GM18861 (cell line): ENCODE results near the gene NLK.

Experiments used
- ATAC-seq: cut with Tn5 transposase; IDR thresholded peaks from one replicate; pipeline ENCODE4 v1.9.1; 2021; ENCODE audit not compliant: unreplicated experiment

The NLK gene

DNA sequence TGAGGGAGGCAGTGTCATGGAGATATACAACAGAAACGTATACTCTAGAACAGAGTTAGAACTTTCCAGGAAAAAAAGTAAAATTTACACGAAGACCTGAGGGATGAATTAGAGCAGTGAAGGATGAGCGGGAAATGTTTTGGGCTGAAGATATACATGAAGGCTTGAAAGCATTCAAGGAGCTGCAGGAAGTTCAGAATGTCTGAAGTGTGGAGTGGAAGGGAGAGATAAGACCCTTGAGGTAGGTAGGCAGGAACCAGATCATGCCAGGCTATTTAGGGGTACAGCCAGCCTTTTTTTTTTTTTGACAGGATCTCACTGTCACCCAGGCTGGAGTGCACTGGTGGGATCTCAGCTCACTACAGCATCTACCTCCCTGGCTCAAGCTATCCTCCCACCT, 3.2 kb upstream of the NLK start:
- no peak for ATAC-seq

DNA sequence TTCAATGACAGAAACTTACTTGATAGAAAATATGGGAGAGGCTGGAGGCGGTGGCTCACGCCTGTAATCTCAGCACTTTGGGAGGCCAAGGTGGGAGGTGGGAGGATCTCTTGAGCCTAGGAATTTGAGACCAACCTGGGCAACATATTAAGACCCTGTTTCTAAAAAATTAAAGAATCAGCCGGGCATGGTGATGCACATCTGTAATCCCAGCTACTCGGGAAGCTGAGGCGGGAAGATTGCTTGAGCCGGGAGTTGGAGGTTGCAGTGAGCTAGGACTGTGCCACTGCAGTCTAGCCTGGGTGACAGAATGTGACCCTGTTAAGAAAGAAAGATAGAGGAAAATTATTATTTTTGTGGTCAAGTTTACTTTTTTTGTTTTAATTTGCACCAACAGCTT, 2.1 kb upstream of the NLK start:
- no peak for ATAC-seq

DNA sequence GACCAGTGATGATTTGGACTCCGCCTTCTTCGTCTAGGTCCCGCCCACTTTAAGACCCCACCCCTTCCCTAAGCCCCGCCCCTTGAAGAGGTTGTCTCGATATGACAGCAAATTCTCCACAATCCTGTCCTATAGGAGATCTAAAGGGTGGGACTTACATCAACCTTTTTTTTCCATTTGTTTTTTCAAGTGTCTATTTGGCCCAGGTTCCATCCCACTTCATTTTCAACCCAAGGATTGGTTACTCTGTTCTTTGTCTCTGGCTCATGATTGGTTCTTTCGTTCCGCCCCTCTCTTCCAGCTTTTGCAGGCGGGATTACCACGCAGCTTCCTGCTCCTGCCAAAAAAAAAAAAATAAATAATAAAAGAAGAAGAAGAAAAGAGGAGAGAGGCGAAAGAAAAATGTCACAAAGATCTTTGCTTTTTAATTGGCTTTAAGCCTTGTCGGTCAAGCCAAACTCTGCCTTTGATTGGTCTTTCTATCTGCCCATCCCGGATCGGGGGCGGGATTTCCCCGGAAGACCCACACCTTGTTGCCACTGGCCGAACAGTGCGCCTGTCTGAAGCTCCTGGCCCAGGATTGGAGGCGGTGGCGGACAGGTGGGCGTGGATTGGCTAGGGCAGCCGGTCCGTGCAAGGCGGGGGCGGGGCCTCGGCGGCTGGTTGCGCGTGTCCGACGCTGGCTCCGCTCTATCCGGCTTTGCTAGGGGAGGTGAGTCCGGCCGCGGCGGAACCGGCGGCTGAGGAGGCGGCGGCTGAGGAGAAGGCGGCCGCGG, 1.2 kb upstream of the NLK start:
- ATAC-seq, result peak; percentile 76

DNA sequence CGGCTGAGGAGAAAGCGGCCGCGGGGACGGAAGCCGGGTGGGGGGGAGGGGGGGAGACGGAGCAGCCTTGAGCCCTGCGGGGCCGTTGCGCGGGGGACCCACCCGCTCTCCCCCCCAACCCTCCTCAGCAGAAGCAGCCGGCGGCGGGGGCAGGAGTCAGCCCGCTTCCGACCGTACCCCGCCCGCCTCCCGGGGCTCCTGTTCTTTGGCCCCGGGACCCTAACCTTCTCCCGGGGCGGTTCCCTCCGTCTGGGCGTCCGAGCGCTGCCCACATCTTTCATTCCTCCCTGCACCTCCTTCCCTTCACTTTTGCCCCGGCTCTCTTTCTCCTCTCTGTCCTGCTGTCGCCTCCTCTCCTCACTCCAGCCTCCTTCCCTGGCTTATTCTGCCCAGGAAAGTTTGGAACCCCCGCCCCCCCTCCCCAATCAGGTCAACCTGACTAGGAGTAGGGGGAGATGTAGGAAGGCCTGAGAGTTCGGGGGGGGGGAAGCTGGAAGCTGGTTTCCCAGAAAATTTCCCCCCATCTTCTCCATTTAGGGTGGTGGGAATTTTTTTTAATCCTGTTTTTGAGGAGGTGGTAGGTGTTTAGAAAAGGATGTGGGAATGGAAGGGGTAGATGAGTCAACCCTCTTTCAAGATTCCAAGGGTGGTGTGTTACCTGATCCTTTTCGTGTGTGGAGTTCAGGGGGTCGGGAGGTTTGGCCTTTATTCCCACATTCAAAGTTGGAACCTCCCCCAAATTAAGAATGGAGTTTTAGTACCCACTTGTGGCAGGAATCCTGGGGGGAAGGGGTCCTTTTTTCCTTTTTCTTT, 427 bp upstream of the NLK start:
- ATAC-seq, result no peak

DNA sequence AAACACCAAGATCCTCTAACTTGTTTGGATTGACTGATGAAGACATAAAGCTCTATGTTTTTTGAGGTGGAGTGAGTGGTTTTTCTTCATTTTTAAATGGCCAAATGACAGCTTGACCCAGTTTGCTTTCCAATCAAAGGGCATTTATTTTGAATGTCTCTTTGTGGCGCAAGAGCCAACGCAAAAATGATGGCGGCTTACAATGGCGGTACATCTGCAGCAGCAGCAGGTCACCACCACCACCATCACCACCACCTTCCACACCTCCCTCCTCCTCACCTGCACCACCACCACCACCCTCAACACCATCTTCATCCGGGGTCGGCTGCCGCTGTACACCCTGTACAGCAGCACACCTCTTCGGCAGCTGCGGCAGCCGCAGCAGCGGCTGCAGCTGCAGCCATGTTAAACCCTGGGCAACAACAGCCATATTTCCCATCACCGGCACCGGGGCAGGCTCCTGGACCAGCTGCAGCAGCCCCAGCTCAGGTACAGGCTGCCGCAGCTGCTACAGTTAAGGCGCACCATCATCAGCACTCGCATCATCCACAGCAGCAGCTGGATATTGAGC, 329 bp downstream of the NLK start:
- no peak for ATAC-seq

DNA sequence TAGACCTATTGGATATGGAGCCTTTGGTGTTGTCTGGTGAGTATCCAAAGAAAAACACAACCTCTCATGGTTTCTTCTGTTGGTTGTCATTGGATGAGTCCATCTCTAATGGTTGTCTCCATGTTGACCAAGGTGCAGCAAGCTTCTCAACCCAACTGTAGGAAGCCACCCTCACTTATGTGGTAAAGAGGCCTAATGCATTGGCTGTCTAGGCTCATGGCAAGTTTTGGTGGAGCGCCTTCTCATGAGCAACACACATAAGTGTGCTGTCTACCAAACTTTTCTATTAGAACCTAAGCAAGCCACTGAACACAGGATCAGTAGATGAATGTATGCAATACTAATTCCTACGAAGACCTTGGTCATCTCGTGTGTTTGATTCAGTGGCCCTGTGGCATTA, 819 bp downstream of the NLK start:
- ATAC-seq, result no peak

DNA sequence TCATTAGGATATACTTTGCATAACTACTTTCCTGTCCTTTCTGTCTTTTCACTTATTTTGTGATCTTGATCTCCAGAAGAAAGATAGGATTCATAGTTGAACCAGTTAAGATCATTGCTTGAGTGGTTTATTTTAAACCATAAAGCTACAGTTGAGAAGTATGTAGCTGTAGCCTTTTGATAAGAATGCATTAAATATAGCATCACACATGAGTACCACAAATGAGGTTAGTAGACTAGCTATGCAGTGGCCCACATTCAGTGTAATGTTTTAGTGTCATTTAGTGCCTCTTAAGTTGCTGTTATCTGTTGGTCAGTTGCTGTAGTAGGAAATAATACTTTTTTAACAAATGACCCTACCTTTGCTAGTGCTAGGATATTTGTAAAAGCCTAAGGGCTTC, 1.3 kb downstream of the NLK start:
- no peak for ATAC-seq

DNA sequence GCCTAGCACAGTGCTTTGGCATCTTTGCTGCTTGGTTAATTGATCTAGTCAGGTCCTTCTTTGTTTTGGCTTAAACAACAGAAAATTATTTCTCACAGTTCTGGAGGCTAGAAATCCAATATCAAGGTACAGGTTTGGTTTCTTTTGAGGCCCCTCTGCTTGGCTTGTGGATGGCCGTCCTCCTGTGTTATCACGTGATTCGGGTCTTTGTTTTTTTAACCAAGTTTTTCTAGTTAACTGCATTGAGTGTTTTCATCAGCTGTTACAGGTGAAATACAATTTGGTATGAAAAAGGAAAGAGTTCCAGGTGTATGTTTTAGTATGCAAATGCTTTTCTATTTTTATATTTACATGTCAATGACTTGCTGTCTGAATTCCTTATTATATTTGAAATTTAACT, 2.8 kb downstream of the NLK start:
- ATAC-seq, result no peak

DNA sequence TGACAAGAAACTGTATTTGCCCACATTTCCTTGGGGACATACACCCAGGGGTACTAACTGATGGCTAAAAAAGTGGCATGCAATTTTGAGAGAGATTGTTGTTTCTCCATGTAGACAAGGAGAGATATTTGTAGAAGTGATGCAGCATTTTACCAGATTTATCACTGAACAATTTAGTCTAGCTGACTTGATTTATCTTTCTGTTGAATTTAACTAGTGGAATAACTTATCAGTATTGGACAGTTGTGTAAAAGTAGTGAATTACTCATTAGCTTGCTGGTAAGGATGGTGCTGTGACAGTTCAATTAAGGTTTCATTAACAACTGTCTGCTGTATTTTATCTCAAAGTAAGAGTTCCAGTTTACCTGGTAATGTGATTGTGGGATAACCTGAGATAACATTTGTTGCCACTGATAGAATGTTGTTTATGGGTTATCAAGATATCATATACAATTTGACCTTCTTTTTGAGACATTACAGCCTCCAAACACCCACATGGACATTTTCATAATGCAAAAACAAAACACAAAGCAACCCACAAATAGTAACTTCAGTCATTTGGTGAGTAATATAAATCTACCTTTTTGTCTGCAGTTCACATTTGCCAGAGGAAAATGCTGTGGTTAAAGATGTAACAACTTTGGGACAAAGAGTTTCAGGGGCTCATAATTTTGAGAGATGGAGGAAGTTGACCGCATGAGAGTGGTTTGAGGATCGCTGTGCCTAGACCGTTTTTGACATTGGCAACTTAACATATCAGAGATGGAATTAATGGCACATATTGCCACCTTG, 3.8 kb downstream of the NLK start:
- no peak for ATAC-seq

DNA sequence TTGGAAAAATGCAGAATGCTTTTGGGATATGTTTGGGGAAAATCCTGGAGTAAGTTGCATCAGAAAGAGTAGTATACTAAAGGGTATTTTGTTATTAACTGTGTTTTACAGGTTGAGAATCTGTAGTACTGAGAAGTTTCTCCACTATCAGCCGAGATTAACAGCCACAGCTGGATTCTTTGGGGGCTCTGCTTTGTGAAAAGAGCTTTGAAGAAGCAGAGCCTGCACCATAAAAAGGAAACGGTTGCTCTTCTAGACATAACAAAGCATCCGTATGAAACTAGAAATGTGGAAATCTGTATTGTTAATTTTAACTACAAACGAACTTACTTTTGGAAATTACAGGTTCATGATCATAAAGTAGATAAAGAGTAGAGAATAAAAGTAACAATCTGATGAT, 5.3 kb downstream of the NLK start:
- ATAC-seq, result no peak

DNA sequence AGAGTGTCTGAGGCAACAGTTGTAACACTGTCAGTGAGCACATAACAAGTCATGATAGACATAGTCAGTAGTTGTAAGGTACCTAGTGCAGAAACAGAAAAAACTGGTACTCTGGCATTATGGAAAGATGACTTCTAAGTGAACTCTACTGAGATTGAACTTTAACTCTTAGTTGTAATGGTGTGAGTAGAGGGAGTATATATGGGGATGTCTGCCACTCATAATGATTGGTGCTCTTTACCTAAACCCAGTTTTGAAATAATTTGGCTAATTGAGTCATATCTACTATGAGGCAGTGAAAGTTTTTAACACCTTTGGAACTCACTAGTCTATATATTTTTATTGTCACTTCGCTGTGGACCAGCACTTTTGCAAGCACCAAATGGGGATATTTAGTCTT, 6.6 kb downstream of the NLK start:
- ATAC-seq, result no peak

DNA sequence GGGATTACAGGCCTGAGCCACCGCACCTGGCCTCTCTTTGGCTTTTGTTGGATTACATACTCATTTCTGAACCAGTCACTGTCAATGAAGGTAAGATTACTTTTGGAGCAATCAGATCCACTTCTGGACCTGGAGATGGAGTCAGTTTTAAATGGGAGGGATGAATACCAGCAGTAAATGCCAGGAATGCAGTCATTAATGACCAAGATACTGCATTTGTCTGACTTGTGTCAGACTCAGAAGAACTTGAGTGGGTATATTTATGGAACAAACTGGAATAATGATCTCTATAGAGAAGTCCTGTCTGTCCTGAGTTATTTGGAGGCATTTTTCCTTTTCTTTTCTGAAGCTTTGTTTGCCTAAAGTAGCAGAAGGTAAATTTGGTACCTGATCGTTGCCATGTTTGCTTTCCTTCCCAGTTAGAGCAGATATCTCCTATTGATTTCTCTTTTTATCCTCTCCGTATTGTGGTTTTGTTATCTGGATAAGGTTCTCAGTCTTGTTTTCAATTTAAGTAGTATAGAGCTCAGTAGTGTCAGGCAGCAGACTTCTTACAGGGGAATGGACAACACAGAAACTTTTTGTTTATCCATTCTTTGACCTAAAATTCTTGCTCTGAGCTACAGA, 10.7 kb downstream of the NLK start:
- ATAC-seq, result no peak

DNA sequence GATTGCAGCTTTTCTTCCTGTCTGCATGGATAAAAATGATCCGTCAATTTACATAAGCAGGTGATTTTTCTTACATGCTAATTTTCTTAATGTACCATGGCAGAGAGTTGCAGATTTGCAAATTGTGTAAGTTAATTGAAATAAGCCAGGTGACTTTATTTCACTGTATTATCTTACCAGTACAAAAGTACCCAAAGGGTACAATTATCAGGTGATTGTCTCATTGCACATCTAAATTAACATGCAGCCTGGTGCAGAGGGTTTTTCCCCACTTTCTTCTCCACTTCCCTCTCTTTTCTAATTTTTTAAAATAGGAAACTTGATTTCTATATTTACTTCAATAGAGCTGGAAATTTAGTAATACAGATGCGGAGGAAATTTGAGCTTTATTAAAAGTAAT, 11.2 kb downstream of the NLK start:
- ATAC-seq, result no peak

DNA sequence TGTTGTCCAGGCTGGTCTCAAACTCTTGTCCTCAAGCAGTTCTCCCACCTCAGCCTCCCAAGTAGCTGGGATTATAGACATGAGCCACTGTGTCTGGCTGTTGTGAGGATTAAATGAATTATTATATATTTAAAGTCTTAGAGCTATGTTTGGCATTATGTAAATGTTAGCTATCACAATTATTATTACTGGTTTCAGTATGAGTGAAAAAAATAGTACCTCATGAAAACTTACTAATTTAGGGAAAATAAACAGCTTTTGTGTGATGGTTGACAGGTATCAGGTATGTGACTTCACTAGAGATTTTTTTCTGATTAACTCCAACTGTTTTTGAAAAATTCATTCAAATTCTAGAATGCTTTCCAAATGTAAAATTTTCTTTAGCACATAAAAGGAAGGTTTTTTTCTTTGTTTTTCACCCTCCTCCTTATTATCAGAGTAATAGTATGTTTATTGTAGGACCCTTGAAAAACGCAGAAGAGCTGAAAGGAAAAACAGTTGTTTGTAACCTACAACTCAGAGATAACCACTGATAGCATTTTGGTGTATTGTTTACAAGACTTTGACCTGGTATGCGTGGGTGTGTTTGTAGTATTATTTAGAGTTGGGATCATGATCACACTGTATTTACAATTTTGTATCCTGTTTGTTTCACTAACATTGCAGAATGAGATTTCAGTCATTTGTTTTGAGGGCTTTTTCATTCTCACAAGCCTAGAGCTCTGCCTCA, 13.2 kb downstream of the NLK start:
- no peak for ATAC-seq

DNA sequence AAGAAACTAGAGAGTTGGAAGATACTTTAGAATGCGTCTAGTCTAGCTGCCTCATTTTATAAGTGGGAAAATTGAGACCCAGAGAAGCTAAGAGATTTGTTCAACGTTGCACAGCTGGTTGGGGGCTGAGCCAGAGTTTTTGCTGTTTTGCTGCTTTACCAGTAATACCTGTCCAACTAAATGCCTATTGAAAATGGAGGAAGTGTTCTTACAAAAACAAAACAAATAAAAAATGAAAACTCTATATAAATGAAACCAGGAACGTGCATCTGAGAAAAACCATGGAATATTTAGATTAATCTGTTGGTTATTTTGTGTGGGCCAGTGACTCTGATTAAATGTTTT, 13.8 kb downstream of the NLK start:
- ATAC-seq, result no peak

DNA sequence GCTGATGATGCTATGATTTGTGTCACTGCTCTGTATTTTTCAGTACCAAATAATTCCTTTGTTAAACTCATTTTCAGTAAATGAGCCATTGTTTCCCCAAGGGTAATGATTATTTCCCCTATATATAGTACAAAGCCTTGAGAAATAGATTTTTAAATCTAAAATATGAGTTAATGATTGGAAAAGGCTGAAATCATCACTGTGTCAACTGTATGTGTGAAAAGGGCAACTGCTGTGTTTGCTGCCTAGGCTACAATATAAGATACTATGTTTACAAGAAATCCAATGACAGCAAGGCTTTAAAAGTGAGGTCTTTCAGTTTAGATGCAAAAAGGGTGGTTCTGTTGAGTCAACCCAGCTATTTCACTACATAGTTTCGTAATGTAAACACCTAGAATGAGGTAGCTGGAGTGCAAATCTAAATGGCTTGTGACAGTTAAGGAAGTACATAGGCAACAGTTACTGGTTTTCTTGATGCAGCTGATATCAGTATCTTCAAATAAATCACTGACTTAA, 15.3 kb downstream of the NLK start:
- peak; percentile 76 for ATAC-seq

DNA sequence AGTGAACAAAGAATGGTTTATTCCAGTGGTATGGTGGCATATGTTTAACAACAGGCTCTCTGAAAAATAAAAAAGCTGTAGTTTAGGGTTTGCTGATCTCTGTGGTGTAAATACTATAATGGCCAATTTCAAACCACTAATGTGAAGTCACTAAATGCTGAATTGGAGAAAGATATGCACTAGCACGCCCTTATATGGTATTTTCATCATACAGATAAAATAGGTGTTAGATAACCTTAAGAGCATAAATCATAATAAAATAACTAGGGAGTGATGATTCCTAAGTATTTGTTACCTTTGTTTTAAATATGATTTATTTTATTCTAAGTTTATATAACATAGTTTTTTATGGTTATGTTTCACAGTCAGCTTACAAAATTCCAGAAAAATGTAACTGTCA, 17.2 kb downstream of the NLK start:
- no peak for ATAC-seq

DNA sequence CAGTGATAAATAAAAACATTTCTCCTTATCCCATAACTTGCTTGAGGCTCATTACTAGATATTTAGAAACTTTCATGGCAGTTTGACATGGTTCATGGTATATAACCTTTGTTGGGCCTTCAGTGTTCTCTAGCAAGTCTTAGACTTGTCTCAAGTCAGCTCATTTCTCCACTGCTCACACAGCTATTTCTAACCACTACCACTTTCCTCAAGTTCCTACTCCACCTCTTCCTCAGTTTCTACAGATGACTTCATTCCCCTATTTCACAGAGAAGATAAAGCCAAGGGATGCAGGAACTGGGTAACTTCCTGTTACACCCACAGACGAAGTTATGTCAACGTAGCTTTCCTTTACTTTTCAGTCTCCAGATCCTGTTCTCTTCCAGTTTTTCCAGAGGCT, 23.2 kb downstream of the NLK start:
- ATAC-seq, result no peak

DNA sequence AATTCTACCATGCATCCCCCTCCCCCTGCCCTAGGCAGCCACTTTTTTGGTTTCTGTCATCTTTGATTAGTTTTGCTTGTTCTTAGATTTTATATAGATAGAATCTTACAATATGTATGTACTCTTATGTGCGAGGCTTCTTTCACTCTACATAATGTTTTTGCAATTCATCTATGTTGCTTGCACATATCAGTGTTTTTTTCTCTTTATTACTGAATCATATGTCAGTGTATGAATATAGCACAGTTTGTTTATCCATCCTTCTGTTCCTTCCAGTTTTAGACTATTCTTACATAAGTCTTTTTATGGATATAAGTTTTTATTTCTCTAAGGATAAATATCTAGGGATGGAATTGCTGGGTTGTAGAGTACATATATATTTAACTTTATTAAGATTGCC, 26.6 kb downstream of the NLK start:
- ATAC-seq, result no peak

DNA sequence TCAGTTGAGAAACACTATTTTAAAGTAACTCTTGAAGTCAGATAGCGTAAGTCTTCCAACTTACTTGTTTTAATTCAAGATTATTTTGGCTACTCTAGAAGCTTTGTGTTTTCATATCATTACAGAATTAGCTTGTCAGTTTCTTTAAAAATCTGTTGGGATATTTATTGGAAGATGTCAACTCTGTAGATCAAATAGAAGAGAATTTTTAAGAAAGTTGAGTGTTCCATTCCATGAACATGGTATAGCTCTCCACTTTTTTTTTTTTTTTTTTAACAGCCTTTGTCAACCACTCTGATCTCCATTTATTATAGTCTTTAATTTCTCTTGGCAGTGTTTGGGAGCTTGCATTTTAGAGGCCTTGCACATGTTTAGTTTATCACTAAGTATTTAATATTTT, 28.7 kb downstream of the NLK start:
- ATAC-seq, result no peak
